PC-3 (cell line): Measurements from ENCODE around the gene DTNB. TPM values are rescaled to one million over a fixed set of nuclear protein-coding genes. Genes with fewer than 3 reads are reported as not detected.

Experiments used
- ATAC-seq: fragments of 200-7000 bp; cut with Tn5 transposase; 2 replicates; pipeline ENCODE4 v1.9.1; 2020; ENCODE audit warnings: mild to moderate bottlenecking, moderate library complexity
- BruUV-seq: library from RNA; stranded (reverse); fragments of 400-500 nt; replicated peaks from 2 replicates; lab custom pipeline; 2021; lab: Mats Ljungman, UMichigan
- CTCF ChIA-PET: fragments of 300-600 bp; sonication (Branson Sonifier 250); formaldehyde crosslinking; loops from one replicate; lab custom pipeline; 2022; ENCODE audit warnings: antibody characterized with exemption; lab: Charles Lee
- POLR2A ChIA-PET: fragments of 300-600 bp; sonication (Branson Sonifier 250); formaldehyde crosslinking; loops from one replicate; lab custom pipeline; 2022; ENCODE audit warnings: antibody characterized with exemption; ENCODE audit not compliant: unreplicated experiment; lab: Charles Lee
- DNase-seq: peaks from one replicate; pipeline ENCODE4 v3.0.0-alpha.2; 2015
- H2AFZ ChIP-seq: fragments of 300-600 bp; sonication (generic); 2 replicates; pipeline ENCODE4 v1.6.0; 2016; ENCODE audit warnings: antibody characterized with exemption, low read length
- H3F3A ChIP-seq: fragments of 300-600 bp; sonication (generic); one replicate; pipeline ENCODE4 v1.6.0; 2017; ENCODE audit warnings: antibody characterized with exemption, low read length, control low read depth, mild to moderate bottlenecking; ENCODE audit not compliant: unreplicated experiment
- H3K27ac ChIP-seq: fragments of 300-600 bp; sonication (generic); 2 replicates; pipeline ENCODE4 v1.5.1; 2016; ENCODE audit warnings: mild to moderate bottlenecking, low read length
- H3K27me3 ChIP-seq: fragments of 300-600 bp; sonication (generic); 2 replicates; pipeline ENCODE4 v1.6.1; 2016; ENCODE audit warnings: low read length, mixed read lengths
- H3K36me3 ChIP-seq: fragments of 300-600 bp; sonication (generic); 2 replicates; pipeline ENCODE4 v1.6.1; 2016; ENCODE audit warnings: low read depth, mixed run types, low read length, mixed read lengths
- H3K4me1 ChIP-seq: fragments of 300-600 bp; sonication (generic); 2 replicates; pipeline ENCODE4 v1.5.1; 2016; ENCODE audit warnings: low read length; ENCODE audit not compliant: insufficient read depth
- H3K4me2 ChIP-seq: fragments of 300-600 bp; sonication (generic); 2 replicates; pipeline ENCODE4 v1.6.0; 2016; ENCODE audit warnings: low read length
- H3K4me3 ChIP-seq: fragments of 300-600 bp; sonication (generic); 2 replicates; pipeline ENCODE4 v1.5.1; 2016; ENCODE audit warnings: mild to moderate bottlenecking, low read length, mixed read lengths
- H3K79me2 ChIP-seq: fragments of 300-600 bp; sonication (generic); 2 replicates; pipeline ENCODE4 v1.6.1; 2017; ENCODE audit warnings: low read length, mixed read lengths
- H3K9ac ChIP-seq: fragments of 300-600 bp; sonication (generic); 2 replicates; pipeline ENCODE4 v1.6.0; 2016; ENCODE audit warnings: mild to moderate bottlenecking, low read length
- H3K9me2 ChIP-seq: fragments of 300-600 bp; sonication (generic); replicated peaks from 2 replicates; pipeline ENCODE4 v1.6.1; 2016; ENCODE audit warnings: mixed run types, low read length, mixed read lengths
- H3K9me3 ChIP-seq: fragments of 300-600 bp; sonication (generic); 2 replicates; pipeline ENCODE4 v1.6.1; 2016; ENCODE audit warnings: low read length, mixed read lengths
- H4K20me1 ChIP-seq: fragments of 300-600 bp; sonication (generic); 2 replicates; pipeline ENCODE4 v1.6.1; 2016; ENCODE audit warnings: low read length, mixed read lengths
- CTCF ChIP-seq: fragments of 300-600 bp; sonication (generic); conservative IDR thresholded peaks from 2 replicates; pipeline ENCODE4 v1.5.1; 2017; ENCODE audit warnings: antibody characterized with exemption, low read depth, mild to moderate bottlenecking, low read length
- EZH2 ChIP-seq: fragments of 300-600 bp; sonication (generic); IDR thresholded peaks from one replicate; pipeline ENCODE4 v1.6.1; 2017; ENCODE audit warnings: antibody characterized with exemption, mild to moderate bottlenecking, low read length; ENCODE audit not compliant: unreplicated experiment
- EZH2phosphoT487 ChIP-seq: fragments of 300-600 bp; sonication (generic); IDR thresholded peaks from 2 replicates; pipeline ENCODE4 v1.6.1; 2018; ENCODE audit warnings: mild to moderate bottlenecking, antibody characterized with exemption, low read length, borderline replicate concordance
- intact Hi-C: fragments of 100-400 bp; cut with micrococcal nuclease; formaldehyde crosslinking; loops from 2 replicates; pipeline ENCODE4 v1.9.0; 2023
- total RNA-seq: library from RNA; depleted of rRNA; stranded (reverse); fragments of >200 nt; gene quantifications from 2 replicates; pipeline ENCODE4 v1.2.3, GENCODE V29; 2014

DTNB gene
- total RNA-seq, 1 experiment from 2014 or later: 23.1 TPM

GRCh38 chr2:25497229-25497917, 176.0 kb downstream of the DTNB start:
- intact Hi-C loops: no loop called here
- Histone ChIP-seq H3K36me3 (no peaks in the 10 kb centered on the region), H2AFZ (no peak overlapping the region), H3K9me3 (no peaks in the 10 kb centered on the region), H4K20me1 (no peaks in the 10 kb centered on the region), H3F3A (no peaks in the 10 kb centered on the region), H3K4me1 (peaks cover 6% of the 10 kb centered on the region), H3K4me3 (no peak overlapping the region), H3K4me2 (no peak overlapping the region), H3K9me2 (no peaks in the 10 kb centered on the region), H3K79me2 (no peaks in the 10 kb centered on the region), H3K27ac (no peak overlapping the region), H3K27me3 (no peaks in the 10 kb centered on the region), H3K9ac (no peak overlapping the region)
- DNase-seq (no peak), ATAC-seq (no peak)
- CTCF ChIA-PET: no interaction called here
- POLR2A ChIA-PET: no interaction called here
- TF ChIP-seq EZH2phosphoT487: no peak
- TF ChIP-seq EZH2: no peak
- no peak for TF ChIP-seq CTCF
- no TSS peak for BruUV-seq

GRCh38 chr2:25494616-25495015, 178.8 kb downstream of the DTNB start:
- BruUV-seq: no TSS peak
- Histone ChIP-seq H3K4me1 (peaks cover 28% of the 10 kb centered on the region), H3K9ac (no peak overlapping the region), H3K27ac (no peak overlapping the region), H3K36me3 (no peaks in the 10 kb centered on the region), H3K79me2 (no peaks in the 10 kb centered on the region), H3K9me2 (no peaks in the 10 kb centered on the region), H3F3A (no peaks in the 10 kb centered on the region), H3K27me3 (no peaks in the 10 kb centered on the region), H4K20me1 (no peaks in the 10 kb centered on the region), H3K4me2 (no peak overlapping the region), H3K9me3 (no peaks in the 10 kb centered on the region), H3K4me3 (no peak overlapping the region), H2AFZ (no peak overlapping the region)
- TF ChIP-seq EZH2 (no peak), EZH2phosphoT487 (no peak), CTCF (no peak)
- POLR2A ChIA-PET: no interaction called here
- intact Hi-C loops: no loop called here
- ATAC-seq (no peak), DNase-seq (no peak)
- CTCF ChIA-PET: no interaction called here

DNA sequence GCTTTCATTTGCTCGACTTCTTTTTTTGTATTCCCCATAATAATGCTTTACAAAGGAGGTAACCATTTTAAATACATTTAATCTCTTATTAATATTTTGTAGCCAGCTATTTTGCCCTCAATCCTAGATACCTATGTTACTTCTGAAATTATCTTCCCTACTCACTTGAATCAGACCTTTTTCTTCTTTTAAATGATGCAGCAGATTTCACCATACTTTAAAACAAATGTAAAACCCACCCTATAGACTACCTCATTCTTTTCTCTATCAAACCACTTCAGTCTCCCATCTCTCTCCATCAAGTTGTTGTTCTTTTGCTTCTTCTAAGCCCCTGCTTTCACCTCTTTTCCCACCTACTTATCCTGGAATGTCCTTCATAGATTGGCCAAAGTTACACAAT, 180.2 kb downstream of the DTNB start:
- peaks cover 28% of the 10 kb centered on the region for H3K4me1 ChIP-seq
- no peaks in the 10 kb centered on the region for H3K27me3 ChIP-seq
- H3K9ac ChIP-seq: no peak overlapping the region
- H3K4me3 ChIP-seq: no peak overlapping the region
- DNase-seq (no peak), ATAC-seq (no peak)
- POLR2A ChIA-PET: no interaction called here
- no peaks in the 10 kb centered on the region for H3K9me2 ChIP-seq
- H3K4me2 ChIP-seq: no peak overlapping the region
- no peaks in the 10 kb centered on the region for H3F3A ChIP-seq
- TF ChIP-seq CTCF (no peak), EZH2phosphoT487 (no peak), EZH2 (no peak)
- H2AFZ ChIP-seq: no peak overlapping the region
- intact Hi-C loops: no loop called here
- H4K20me1 ChIP-seq: no peaks in the 10 kb centered on the region
- no peak overlapping the region for H3K27ac ChIP-seq
- no peaks in the 10 kb centered on the region for H3K36me3 ChIP-seq
- BruUV-seq: no TSS peak
- CTCF ChIA-PET: interaction anchor here (0.6 kb wide), 1 partner anchor 15 kb away, joined by 3 read pairs; no protein-coding TSS in a partner anchor
- no peaks in the 10 kb centered on the region for H3K9me3 ChIP-seq
- H3K79me2 ChIP-seq: no peaks in the 10 kb centered on the region
